Superior temporal gyrus (tissue), 1 donor: Measurements from ENCODE around the gene USP22.

Experiments used
- DNase-seq: peaks from one replicate; pipeline ENCODE4 v3.0.0-alpha.2; 2016; ENCODE audit errors: extremely low spot score

The USP22 gene

GRCh38 chr17:21049457-21049856, 6.6 kb upstream of the USP22 start:
- DNase-seq: no peak

GRCh38 chr17:21046216-21046615, 3.4 kb upstream of the USP22 start:
- DNase-seq: no peak

- DNase-seq: no peak
Measured at GRCh38 chr17:21044971-21045370, 2.2 kb upstream of the USP22 start.

GRCh38 chr17:21043296-21044232, 753 bp upstream of the USP22 start:
- peak; percentile 97 for DNase-seq

GRCh38 chr17:21041741-21042457, 912 bp downstream of the USP22 start:
- DNase-seq: peak; percentile 53

GRCh38 chr17:21039839-21040575, 2.8 kb downstream of the USP22 start:
- no peak for DNase-seq

- no peak for DNase-seq
Measured at GRCh38 chr17:21037117-21037803, 5.6 kb downstream of the USP22 start.

GRCh38 chr17:21036361-21036881, 6.4 kb downstream of the USP22 start:
- no peak for DNase-seq

- no peak for DNase-seq
Measured at GRCh38 chr17:21035406-21035805, 7.4 kb downstream of the USP22 start.

GRCh38 chr17:21034340-21035235, 8.2 kb downstream of the USP22 start:
- peak; percentile 40 for DNase-seq

GRCh38 chr17:21033350-21033749, 9.5 kb downstream of the USP22 start:
- no peak for DNase-seq

GRCh38 chr17:21031756-21032396, 10.9 kb downstream of the USP22 start:
- no peak for DNase-seq

GRCh38 chr17:21030375-21030774, 12.4 kb downstream of the USP22 start:
- no peak for DNase-seq

GRCh38 chr17:21029515-21029914, 13.3 kb downstream of the USP22 start:
- DNase-seq: peak; percentile 44

GRCh38 chr17:21029036-21029435, 13.8 kb downstream of the USP22 start:
- DNase-seq: peak; percentile 43

- DNase-seq: no peak
Measured at GRCh38 chr17:21028192-21028591, 14.6 kb downstream of the USP22 start.

GRCh38 chr17:21027031-21027430, 15.8 kb downstream of the USP22 start:
- no peak for DNase-seq

GRCh38 chr17:21025451-21025850, 17.4 kb downstream of the USP22 start:
- no peak for DNase-seq

- DNase-seq: no peak
Measured at GRCh38 chr17:21024024-21024423, 18.8 kb downstream of the USP22 start.
